GM18868 (cell line): ENCODE results near the gene TPM1.

Experiments
- ATAC-seq: cut with Tn5 transposase; IDR thresholded peaks from one replicate; pipeline ENCODE4 v1.9.1; 2021; ENCODE audit warnings: mild to moderate bottlenecking, moderate library complexity; ENCODE audit not compliant: unreplicated experiment

The TPM1 gene

DNA sequence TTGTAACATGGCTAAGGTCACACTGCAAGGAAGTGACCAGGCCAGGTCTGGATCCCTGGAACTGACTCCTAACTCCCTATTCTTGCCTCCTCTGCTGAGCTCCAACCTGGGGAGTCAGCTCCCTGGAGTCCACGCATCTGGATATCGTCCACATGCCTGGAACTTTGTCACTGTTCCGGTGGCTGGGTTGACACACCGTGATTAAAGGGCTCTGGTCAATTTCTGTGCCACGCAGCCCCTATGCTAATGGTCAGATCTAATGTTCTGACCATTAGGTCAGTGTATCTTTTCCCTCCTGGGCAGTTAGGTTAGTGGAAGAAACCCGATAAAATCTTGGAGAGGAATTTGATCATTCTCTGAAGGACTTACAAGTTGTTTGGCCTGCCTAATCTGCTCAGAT lies 1.6 kb upstream of the TPM1 start:
- no peak for ATAC-seq

DNA sequence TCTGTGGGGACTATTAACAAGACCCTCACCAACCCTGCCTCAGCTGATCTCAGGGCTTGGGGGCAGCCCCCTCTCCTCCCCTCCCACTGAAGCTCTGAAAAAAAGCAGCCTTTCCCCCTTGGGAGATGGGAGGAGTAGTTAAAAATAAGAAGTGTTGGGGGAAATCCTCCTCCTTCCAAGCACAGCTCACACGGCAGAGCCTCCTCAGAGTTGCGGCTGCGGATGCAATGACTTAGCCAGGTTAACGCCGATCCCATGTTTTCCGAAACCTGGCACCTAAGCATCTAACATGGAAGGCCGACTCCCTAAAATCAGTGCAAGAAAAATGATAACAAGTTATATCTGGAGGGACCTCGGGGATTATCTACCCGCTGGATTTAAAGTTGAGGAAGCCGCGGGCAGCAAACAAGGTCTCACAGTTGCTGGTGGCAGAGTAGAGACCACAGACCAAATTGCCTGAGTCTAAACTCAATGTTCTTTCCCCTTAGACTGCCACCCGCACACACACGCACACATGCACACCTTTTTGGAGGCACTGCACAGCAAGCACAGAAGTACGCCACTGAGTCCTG lies 1.1 kb upstream of the TPM1 start:
- no peak for ATAC-seq

DNA sequence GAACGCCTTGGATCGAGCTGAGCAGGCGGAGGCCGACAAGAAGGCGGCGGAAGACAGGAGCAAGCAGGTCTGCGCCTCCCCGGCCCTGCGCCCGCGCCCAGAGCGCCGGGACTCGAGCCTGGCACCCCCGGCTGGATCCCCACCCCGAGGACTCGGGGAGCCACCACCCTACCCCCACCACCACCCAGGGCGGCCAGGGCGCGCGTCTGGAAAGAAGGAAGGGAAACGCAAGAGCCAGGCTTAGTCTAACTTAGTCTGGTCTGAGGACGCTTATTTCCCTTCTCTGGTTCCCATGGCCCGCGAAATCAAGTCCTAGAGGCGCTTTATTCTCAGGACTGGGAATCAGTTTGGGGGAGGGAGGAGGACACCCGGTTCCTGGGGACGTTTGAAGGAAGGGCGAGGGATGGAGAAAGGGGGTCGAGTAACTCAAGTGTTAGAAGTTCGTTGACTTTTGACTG lies 359 bp downstream of the TPM1 start:
- ATAC-seq: no peak

DNA sequence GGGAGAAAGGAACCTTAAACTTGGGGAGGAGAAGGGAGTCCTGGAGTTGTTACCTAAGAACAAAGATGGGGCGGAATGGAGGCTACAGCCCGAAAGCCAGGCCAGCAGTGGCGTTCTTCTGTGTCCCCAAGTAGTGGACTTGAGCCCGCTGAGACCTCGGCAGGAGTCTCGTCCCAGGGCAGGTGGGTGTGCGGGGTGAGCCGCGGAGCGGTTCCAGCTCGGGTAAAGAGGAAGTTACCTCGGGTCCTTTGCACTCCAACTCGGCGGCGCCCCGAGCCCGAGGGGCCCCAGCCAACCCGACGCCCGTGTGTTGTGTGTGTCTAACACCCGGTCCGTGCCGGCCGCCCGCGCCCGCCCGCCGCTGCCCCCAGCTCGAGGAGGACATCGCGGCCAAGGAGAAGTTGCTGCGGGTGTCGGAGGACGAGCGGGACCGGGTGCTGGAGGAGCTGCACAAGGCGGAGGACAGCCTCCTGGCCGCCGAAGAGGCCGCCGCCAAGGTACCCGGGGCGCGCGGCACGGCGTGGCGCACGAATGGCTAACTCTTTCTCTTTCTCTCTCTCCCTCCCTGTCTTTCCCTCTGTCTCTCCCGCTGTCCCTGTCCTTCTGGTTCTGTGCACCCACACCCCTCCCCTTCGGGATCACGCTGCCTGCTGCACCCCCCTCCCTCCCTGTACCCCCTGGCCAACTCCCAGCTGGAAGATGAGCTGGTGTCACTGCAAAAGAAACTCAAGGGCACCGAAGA lies 959 bp downstream of the TPM1 start:
- no peak for ATAC-seq

DNA sequence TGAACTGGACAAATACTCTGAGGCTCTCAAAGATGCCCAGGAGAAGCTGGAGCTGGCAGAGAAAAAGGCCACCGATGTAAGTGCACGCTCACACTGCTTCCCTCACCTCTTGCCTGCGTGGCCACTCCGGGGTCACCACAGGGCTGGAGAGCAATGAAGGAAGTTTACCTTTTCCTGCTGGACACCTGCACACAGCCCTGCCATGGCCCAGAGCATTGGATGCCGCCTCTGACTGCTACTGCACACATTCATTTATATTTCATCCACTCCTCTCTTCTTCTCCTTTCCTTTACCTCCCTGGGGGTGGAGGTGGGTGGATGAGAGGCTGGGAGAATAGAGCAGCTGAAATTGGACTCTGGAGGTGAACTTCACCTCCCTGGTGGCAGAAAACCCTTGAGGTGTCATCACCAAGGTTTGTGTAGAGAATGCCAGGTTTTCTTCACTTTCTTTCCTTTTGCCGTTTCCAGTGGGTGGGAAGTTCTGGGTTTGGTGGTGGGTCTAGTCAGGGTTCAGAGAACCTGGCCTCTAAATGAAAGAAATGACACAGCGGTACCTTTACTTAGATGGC lies 1.6 kb downstream of the TPM1 start:
- ATAC-seq: no peak

DNA sequence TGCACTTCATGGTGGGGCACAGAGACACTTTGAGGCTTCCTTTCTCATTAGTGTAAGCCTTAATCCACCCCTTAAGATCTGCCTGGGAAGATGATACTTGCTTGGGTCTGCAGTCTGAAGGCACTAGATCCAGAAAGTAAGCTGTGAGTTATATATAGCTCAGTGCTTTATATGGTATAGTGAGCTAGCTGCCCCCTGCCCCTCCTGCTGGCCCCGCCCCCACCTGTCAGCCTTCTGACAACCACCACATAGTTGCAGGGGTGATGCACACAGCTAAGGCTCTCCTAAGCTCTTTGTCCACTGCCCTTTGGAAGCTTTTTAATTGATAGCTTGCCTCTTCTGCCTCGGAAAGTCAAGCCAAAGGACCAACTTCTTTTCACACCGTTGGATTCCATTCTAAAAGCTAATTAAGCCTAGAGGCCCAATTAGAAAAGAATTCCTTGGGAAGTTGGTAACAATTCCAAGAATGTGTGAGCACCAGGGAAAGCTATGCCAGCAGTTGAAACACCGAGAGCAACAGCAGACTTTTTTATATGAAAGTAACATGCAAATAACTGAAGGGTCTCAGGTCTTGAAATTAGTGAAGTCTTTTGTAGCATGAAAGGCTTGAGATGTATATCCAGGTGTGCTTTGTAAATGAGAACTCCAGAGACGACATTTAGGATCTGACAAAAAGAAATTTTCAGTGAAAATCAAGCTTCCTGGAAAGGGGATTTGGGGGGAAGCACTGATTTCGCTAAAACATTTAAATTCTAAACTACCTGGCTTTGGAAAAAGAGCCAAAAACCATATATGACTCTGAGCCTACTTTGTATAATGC lies 2.3 kb downstream of the TPM1 start:
- ATAC-seq: no peak

DNA sequence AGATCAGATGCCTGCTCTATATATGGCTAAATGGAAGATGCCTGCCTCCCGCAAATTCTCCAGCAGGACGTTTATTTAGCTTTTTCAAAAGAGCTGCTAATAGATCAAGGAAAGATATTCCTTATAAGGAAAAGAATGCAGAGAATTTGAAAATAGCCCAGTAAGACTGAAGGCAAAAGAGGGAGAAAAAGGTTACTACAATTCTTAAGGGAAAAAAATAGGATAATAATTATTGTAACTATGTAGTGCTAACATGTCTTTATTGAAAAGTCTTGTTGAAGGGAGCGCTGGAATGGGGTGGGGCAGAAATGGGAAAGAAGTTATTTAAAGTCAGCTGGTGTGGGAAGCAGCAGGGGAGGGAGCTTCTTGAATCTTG lies 2.9 kb downstream of the TPM1 start:
- no peak for ATAC-seq

DNA sequence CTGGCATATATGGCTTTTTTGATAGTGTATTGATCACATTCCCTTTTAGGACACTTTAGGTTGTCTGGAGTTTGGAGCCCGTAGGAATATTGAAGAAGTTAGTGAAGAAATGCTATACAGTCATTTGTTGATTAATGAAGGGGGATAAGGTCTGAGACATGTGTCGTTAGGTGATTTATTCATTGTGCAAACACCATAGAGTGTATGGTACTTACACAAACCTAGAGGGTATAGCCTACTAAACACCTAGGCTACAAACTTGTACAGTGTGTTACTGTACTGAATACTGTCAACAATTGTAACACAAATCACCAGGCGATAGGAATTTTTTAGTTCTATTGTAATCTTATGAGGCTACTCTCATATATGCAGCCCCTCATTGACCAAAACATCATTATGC lies 3.3 kb downstream of the TPM1 start:
- no peak for ATAC-seq

DNA sequence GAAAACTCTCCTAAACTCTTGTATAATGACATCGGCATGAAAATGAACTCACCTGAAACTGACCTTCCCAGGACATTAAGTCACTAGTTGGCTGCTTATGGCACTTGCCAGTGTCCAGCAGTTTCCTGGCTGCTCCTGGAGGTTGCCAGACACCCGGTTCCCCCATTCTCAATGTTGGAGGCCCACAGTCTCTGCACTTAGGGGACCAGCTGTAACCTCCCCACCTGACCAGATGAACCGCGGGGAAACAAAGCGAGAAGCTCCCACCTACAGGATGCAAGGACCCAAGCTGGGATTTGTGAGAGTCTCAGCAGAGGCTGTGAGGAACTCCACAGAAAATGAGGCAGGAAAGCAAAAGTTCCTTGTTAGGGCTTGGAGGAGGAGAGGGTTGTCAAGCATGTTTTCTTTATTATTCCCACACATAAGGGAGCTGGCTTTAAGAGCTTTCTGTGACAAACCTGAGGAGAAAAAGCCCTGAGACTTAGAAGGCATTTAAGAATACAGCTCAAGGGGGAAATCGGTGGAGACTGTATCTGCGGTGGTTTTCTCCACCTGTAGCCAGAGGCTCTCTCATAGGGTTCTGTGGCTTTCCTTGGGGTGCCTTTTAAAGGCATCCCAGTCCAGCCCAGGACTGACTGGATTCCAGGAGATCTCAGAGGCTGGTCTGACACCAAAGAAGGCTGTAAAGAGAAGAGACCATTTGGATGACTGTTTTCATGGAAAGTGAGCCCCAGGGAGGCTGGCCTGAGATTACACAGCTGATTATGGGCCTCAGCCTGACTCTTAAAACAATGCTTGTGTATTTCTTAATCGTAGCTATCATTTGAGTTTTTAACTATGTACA lies 4.6 kb downstream of the TPM1 start:
- no peak for ATAC-seq

DNA sequence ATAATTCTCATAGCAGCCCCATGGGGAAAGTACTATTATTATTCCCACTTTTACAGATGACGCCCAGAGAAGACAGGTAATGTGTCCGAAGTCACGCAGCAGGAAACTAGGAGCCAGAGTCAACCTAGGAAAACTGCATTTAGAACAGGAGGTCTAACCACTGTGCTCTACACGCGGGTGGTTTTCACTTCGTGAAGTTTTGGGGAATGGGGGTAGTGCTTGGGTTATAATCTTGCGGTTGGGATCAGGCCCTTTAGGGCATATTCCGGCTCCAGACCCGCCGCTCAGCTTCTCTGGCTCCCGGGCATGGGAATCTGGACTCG lies 5.2 kb downstream of the TPM1 start:
- ATAC-seq: no peak

DNA sequence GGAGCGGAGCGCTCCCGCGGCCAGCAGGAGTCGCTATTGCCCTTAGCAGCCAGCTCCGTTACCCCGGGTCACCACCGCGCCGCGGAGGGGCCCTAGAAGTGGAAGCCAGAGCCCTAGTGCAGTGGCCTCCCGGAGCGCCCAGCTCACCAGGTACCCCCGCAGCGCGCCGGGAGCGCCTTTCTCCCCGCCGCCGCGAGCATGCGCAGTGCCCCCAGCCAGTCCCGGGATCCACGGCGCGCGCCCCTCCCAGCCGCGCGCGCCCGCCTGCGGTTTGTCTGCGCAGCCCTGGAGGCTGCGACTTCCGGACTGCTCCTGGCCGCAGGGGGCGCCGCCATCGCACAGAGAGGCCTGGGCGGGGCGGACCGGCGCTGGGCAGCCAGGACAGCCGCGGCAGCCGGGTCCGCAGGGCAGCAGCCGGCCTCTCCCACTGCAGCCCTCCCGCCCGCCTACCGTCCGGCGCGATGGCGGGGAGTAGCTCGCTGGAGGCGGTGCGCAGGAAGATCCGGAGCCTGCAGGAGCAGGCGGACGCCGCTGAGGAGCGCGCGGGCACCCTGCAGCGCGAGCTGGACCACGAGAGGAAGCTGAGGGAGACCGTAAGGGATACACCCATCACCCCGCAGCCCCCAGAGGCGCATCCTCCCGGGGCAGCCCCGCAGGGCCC lies 5.7 kb downstream of the TPM1 start:
- peak; percentile 89 for ATAC-seq

DNA sequence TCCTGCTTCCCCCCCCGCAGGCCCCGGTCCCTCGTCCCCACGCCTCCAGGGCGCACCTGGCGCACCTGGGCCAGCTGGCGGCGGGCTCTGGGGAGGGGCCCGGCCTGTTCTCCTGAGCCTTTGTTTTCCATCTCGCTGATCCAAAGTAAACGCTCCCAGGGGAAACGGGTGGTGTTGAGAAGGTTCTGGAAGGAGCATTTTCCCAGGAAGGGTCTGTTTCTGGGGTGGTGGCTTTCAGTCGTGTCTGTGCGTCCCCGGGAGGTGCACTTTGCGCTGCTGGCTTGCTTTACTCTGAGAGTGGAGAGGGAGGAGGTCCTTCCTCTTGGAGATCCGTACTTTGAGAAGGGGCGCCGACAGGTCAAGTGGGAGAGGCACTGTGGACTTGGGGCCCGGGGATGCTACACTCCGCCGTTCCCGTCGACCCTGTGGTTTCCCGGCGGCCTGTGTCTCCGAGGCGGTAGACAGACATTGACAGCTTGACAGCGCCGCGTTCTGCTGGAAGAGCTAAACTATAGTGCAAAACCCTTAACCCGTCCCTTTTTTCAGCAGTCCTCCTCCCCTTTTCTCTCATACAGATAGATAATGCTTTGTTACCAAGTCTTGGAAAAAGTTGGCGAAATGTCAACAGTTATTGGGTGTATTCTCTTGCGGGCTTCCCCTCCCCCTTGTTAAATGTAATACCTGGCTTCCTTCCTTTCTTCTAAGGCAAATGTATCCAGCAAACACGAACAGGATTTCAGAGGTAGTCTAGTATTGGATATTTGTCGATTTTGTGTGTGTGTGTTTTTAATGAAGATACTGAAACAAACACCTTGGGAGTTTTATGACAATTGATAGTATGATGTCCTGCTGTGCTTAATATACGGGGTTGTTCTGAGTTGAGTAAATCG lies 6.5 kb downstream of the TPM1 start:
- ATAC-seq: peak; percentile 27

DNA sequence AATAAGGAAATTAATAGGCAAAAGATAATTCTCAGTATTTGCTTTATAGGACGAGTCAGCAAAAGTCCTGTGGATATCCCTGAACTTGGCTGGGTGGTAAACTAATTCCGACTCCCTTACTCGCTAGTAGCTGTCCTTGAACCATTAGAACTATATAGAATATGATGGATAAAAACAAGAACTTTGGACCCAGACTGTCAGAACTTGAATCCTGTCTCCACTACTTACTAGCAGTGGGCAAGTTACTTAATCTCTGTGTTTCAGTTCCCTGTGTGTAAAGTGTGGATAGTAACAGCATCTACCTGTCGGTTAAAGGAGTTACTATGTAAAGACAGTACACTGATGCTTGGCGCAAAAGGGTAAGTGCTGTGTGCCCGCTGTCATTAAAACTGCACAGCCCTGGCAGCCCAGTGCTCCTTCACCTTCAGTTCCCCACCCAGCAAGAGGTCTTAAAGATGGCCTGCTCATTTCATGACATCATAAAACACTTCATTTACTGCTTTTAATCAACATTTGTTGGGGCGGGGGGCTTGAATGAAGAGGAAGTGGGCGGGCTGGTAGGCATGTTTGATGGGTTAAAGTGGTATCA lies 7.3 kb downstream of the TPM1 start:
- no peak for ATAC-seq

DNA sequence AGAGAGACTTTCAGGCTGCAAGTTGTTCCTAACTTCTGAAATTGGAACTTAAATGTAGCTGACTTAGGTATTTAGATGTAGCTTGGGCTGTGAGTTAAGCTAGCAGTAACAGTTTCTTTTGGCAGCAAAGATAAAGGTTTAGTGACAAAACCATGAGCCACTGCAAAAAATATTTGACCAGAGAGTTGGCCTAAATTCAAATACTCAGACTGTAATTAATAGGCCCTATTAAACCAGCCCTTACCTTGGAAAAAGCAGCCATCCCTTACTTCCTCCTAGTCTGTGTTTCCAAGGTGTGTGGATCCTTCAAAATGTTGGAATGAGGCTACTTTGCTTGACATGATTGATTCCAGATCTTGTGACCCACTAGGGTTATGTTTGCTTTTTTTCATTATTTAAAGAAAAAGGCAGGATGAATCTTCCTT lies 8.2 kb downstream of the TPM1 start:
- no peak for ATAC-seq

DNA sequence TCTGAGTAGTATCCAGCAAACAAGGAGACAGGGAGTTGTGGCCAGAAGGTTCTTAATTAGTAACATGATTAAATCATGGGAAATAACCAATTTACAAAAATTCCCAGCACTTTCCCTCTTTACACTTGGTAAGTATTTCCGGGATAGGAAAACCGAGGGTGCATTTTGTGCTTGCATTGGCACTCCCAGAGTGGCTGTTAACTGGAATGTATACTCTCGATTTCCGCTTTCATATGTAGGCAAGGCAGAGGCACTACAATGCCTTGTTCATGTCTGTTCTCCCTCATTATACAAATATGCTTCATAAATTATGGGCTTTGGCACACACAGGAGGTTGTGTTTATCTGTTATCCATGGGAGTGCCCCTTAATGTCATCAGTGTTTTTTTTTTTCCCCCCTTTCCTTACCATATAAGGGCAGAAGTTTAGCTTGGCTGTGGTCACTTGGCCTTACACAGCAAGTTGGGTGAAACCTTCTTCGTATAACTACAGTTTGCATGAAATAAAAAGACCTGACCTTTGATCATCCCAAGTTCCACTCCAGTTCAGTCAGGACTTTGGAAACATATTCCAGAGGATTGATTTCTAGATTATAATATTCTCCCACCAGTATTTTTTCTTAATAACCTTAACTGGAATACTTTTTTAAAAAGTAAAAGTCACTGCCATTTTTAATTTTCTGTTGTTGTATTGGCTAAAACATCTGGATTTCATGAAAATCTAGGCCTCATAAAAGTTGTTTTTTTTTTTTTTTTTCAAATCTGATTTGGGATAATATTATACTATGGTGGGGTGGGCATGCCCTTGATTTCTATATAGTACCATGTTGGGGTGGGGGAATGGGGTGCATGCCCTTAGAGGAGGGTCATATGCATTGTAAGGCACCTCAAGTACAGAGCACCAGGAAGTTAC lies 8.9 kb downstream of the TPM1 start:
- ATAC-seq: no peak

DNA sequence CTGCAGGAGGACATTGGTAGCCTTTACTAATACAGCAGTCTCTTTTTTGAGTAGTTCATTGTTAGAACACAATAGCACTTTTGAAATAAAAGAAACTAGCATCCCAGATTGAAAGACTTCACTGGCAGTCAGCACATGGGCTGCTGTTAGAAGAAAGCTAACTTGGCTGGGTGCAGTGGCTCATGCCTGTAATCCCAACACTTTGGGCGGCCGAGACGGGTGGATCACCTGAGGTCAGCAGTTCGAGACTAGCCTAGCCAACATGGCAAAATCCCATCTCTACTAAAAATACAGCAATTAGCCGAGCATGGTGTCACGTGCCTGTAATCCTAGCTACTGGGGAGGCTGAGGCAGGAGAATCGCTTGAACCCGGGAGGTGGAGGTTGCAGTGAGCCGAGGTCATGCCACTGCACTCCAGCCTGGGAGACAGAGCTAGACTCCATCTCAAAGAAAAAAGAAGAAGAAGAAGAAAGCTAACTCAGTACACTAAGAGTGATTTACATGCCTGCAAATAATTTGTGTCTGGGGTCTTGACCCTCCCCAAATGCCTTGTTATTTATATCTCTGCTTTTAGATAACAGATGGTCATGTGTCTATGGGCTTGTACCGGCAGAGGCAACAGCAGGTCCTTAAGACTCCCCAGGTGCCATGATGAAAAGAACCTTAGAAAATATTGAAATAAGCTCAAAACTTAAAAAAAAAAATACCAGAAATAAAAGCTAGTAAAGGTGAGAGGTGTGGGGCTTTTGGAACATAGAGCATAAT lies 9.7 kb downstream of the TPM1 start:
- no peak for ATAC-seq

DNA sequence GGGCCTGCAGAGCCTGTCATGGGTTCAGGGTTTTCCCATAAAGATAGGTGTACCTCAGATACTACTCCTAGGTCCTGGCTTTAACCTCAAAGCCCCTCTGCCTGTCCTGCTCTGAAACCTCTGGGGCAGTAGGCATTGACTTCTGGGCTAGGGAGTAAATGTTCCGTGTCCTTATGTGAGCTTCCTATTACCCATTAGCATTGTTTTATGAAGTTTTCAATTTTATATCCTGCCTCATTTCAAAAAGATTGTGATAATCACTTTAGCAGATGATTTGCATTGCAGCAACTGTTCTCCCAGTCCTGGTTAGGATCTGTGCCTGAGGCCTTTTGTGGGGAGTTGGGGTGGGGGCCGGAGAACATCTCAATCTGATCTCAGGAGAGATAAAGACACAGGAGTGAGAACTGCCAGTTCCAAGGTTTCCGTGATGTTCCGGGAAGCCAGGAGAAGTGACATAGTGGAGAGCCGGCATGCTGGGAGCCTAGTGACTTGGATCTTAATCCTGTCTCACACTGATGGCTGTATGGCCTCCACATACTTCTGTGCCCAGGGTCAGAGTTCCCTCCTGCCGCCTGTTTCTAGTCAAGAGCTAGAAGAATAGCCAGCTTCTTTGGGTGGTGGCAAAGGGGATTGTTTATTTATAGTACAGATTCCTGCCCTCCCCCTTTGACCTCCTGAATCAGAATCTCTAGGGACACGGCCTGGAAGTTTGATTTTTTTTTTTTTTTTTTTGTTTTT lies 10.6 kb downstream of the TPM1 start:
- no peak for ATAC-seq
